Gastrocnemius medialis (tissue), 4 donors: ENCODE measurements around the gene TMC3. TPM values are rescaled to one million over a fixed set of nuclear protein-coding genes. Genes with fewer than 3 reads are reported as not detected.

Source experiments
- ATAC-seq, 2 donors: fragments of 150-250 bp; one replicate each; pipeline ENCODE4 v1.9.1; 2016
- DNase-seq, 2 donors: peaks; one replicate each; pipeline ENCODE4 v3.0.0-alpha.2; 2019
- H3K27ac ChIP-seq, 4 donors: fragments of 200-600 bp; sonication (generic); 1 replicate in 1 of 4; 2 replicates in 3 of 4; pipeline ENCODE4 v1.5.1; 2016 to 2018; ENCODE audit warnings: mild to moderate bottlenecking in 2 of 4, moderate library complexity in 1 of 4
- H3K27me3 ChIP-seq, 3 donors: fragments of 200-600 bp; sonication (generic) in 2 of 3; 1 replicate in 1 of 3; 2 replicates in 2 of 3; pipeline versions ENCODE4 v1.5.1 to v1.6.0; 2016 to 2019; ENCODE audit warnings: mild to moderate bottlenecking in 1 of 3, moderate library complexity in 1 of 3
- H3K36me3 ChIP-seq, 2 donors: fragments of 200-600 bp; sonication (generic) in 1 of 2; one replicate each; pipeline ENCODE4 v1.5.1; 2017 to 2018
- H3K4me1 ChIP-seq, 2 donors: fragments of 200-600 bp; sonication (generic) in 1 of 2; one replicate each; pipeline ENCODE4 v1.5.1; 2016 to 2017; ENCODE audit warnings: mild to moderate bottlenecking in 2 of 2
- H3K4me3 ChIP-seq, 4 donors: fragments of 200-600 bp; sonication (generic) in 3 of 4; 1 replicate in 1 of 4; 2 replicates in 3 of 4; pipeline ENCODE4 v1.5.1; 2016 to 2019; ENCODE audit warnings: mild to moderate bottlenecking in 2 of 4
- H3K9me3 ChIP-seq, 3 donors: fragments of 200-600 bp; sonication (generic) in 2 of 3; 1 replicate in 1 of 3; 2 replicates in 2 of 3; pipeline ENCODE4 v1.5.1; 2016 to 2019
- POLR2A ChIP-seq, 2 donors: fragments of 450-650 bp; IDR thresholded peaks; one replicate each; pipeline ENCODE4 v1.6.1; 2017; ENCODE audit warnings: antibody characterized with exemption in 2 of 2, mild to moderate bottlenecking in 2 of 2, moderate library complexity in 2 of 2
- in situ Hi-C, 4 donors: fragments of 200-750 bp; cut with MboI; loops; one replicate each; pipeline versions ENCODE4 v1.15.0 to v1.8.0; 2017; ENCODE audit warnings: low sequenced_read_pairs in 4 of 4
- intact Hi-C: fragments of 100-400 bp; cut with DNase I; formaldehyde crosslinking; loops from one replicate; pipeline ENCODE4 v1.15.1; 2023; ENCODE audit warnings: low total_unique reads
- total RNA-seq, 4 donors: library from RNA; depleted of rRNA; stranded (reverse); fragments of >200 nt; gene quantifications; one replicate each; pipeline versions ENCODE4 v1.1.0 to v1.2.3, GENCODE V29; 2016
- TF ChIP-seq, protein P1 (sequence below), 5 experiments: fragments of 450-650 bp in 3 of 5; fragments of 200-600 bp in 2 of 5; sonication (generic) in 2 of 5; IDR thresholded peaks in 4 of 5; conservative IDR thresholded peaks in 1 of 5; 1 replicate in 4 of 5; 2 replicates in 1 of 5; pipeline ENCODE4 v1.5.1; 2016 to 2019; ENCODE audit warnings: antibody characterized with exemption in 5 of 5, mild to moderate bottlenecking in 3 of 5, moderate library complexity in 3 of 5

Gene TMC3
- total RNA-seq, 4 donors from 2014 or later = not detected

DNA sequence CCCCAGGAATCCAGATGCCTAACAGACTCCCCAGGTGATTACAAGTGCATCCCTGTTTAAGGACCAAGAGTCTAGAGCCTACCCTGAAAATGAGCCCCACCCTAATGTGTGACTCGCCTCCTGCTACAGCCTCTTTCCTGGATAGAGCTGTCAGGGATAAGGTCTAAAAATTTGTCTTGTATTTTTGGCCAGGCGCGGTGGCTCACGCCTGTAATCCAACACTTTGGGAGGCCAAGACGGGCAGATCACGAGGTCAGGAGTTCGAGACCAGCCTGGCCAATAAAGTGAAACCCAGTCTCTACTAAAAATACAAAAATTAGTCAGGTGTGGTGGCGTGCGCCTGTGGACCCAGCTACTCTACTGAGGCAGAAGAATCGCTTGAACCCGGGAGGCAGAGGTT lies 11.2 kb downstream of the TMC3 start:
- intact Hi-C loops = no loop called here
- ATAC-seq (no peak), DNase-seq (no peak)
- TF ChIP-seq POLR2A (IDR thresholded peaks at IDR 0.05) = no peak
- TF ChIP-seq, protein P1, sequence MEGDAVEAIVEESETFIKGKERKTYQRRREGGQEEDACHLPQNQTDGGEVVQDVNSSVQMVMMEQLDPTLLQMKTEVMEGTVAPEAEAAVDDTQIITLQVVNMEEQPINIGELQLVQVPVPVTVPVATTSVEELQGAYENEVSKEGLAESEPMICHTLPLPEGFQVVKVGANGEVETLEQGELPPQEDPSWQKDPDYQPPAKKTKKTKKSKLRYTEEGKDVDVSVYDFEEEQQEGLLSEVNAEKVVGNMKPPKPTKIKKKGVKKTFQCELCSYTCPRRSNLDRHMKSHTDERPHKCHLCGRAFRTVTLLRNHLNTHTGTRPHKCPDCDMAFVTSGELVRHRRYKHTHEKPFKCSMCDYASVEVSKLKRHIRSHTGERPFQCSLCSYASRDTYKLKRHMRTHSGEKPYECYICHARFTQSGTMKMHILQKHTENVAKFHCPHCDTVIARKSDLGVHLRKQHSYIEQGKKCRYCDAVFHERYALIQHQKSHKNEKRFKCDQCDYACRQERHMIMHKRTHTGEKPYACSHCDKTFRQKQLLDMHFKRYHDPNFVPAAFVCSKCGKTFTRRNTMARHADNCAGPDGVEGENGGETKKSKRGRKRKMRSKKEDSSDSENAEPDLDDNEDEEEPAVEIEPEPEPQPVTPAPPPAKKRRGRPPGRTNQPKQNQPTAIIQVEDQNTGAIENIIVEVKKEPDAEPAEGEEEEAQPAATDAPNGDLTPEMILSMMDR (IDR thresholded peaks at IDR 0.05 in 4 of 5, conservative IDR thresholded peaks at IDR 0.05 in 1 of 5) = no peak
- H3K27ac ChIP-seq = no peak overlapping the region
- in situ Hi-C loops = no loop called here
- H3K4me1 ChIP-seq = no peaks in the 10 kb centered on the region
- H3K27me3 ChIP-seq = no peaks in the 10 kb centered on the region
- H3K36me3 ChIP-seq = no peaks in the 10 kb centered on the region
- H3K4me3 ChIP-seq = no peak overlapping the region
- no peaks in the 10 kb centered on the region for H3K9me3 ChIP-seq

DNA sequence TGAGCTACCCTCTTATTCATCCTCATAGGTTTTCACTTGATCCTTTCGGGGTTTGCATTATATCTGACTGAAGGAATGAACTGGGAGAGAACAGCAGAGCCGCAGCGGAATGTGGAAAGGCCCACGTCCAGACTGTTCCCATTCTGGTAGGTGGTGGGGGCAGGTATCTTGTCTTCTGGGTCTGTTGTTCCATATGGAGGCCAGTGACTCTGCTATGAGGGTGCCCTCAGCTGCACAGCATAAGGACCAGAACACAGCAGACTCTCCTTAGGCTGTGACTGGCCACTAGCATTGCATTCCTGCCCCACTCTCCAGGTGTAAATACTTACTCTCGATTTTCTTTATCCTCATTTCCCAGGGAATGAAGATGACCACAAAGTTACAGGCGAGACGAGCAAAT lies 12.1 kb downstream of the TMC3 start:
- intact Hi-C loops (no loop called here), in situ Hi-C loops (no loop called here)
- no peak overlapping the region for H3K27ac ChIP-seq

DNA sequence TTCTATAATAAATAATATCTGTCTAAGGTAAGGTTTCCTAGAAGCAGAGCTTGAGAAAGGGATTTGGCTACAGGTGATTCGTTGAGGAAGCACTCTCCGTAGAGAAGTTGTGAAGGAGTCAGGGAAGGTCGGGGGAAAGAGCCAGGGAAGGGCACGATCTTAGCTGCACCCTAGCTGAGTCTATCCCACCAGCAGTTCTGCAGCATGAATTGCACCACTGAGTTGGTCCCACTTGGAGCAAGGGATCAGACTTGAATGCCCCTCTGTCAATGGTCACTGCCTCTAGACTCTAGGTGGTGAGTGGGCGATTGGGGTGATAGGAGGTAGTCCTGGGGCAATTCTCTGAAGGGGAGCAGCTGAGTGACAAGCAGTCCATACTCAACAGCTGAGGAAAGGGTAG lies 13.5 kb downstream of the TMC3 start:
- in situ Hi-C loops = no loop called here
- no peaks in the 10 kb centered on the region for H3K27me3 ChIP-seq
- DNase-seq (no peak), ATAC-seq (no peak)
- H3K36me3 ChIP-seq = no peaks in the 10 kb centered on the region
- intact Hi-C loops = no loop called here
- no peaks in the 10 kb centered on the region for H3K9me3 ChIP-seq
- no peaks in the 10 kb centered on the region for H3K4me1 ChIP-seq
- TF ChIP-seq POLR2A (IDR thresholded peaks at IDR 0.05) = no peak
- TF ChIP-seq, protein P1 (IDR thresholded peaks at IDR 0.05 in 4 of 5, conservative IDR thresholded peaks at IDR 0.05 in 1 of 5) = no peak
- H3K4me3 ChIP-seq = no peak overlapping the region
- no peak overlapping the region for H3K27ac ChIP-seq

More for the DNA sequence above, 12.1 kb downstream of the TMC3 start:
- H3K4me1 ChIP-seq = no peaks in the 10 kb centered on the region
- no peaks in the 10 kb centered on the region for H3K27me3 ChIP-seq
- DNase-seq (no peak), ATAC-seq (no peak)
- no peaks in the 10 kb centered on the region for H3K36me3 ChIP-seq
- no peak overlapping the region for H3K4me3 ChIP-seq
- H3K9me3 ChIP-seq = no peaks in the 10 kb centered on the region
- TF ChIP-seq, protein P1 (IDR thresholded peaks at IDR 0.05 in 4 of 5, conservative IDR thresholded peaks at IDR 0.05 in 1 of 5) = no peak
- no peak for TF ChIP-seq POLR2A (IDR thresholded peaks at IDR 0.05)

DNA sequence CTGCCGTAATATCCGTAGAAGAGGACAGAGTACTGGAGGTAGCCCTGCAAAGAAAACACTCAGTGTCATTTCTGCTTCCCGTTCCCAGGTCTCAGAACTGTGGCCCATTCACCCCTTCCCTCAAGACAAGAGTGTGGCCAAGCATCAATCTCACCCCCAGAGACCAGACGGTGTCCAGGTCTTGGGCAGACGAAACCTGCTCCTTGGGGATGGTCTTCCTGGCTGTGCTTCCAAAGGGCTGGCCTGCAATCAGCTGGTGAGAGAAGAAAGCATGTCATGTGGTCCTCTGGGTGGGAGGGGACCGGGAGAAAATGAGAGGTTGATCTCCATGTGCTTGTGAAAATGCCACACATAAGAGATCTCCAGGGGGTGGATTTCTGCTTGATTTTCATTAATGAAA lies 15.8 kb downstream of the TMC3 start:
- intact Hi-C loops (no loop called here), in situ Hi-C loops (no loop called here)
- TF ChIP-seq POLR2A (IDR thresholded peaks at IDR 0.05) = no peak
- TF ChIP-seq, protein P1 (IDR thresholded peaks at IDR 0.05 in 4 of 5, conservative IDR thresholded peaks at IDR 0.05 in 1 of 5) = no peak
- H3K9me3 ChIP-seq = no peaks in the 10 kb centered on the region
- DNase-seq (no peak), ATAC-seq (no peak)
- no peaks in the 10 kb centered on the region for H3K27me3 ChIP-seq
- no peak overlapping the region for H3K4me3 ChIP-seq
- H3K27ac ChIP-seq = no peak overlapping the region
- no peaks in the 10 kb centered on the region for H3K4me1 ChIP-seq
- no peaks in the 10 kb centered on the region for H3K36me3 ChIP-seq

DNA sequence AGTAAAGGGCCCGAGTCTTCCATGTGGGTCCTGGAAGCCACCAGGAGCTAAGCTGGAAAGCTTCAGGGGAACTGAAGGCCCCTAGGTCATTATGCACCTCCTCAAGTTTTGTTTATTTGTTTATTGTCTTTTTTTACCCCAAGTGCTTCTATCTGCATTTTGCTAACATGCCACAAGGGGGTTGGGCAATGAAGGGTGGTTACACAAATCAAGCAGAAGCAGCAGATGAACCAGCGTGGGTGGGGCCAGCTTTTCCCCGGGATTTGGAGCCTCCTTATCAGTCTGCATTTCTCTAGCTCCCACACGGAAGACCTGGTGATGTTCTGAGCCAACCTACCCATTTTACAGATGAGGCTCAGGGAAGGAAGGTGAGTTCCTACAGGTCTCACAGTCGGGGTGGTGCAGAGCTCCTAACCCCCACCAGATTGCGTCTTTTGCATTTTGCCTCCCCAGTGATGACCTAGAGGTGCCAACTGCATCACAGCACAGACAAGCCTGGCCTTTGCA lies 16.8 kb downstream of the TMC3 start:
- Histone ChIP-seq H3K27ac (no peak overlapping the region), H3K9me3 (no peaks in the 10 kb centered on the region), H3K36me3 (no peaks in the 10 kb centered on the region), H3K4me1 (no peaks in the 10 kb centered on the region), H3K27me3 (no peaks in the 10 kb centered on the region), H3K4me3 (no peak overlapping the region)
- intact Hi-C loops (no loop called here), in situ Hi-C loops (no loop called here)
- DNase-seq (no peak), ATAC-seq (no peak)
- no peak for TF ChIP-seq POLR2A (IDR thresholded peaks at IDR 0.05)
- TF ChIP-seq, protein P1 (IDR thresholded peaks at IDR 0.05 in 4 of 5, conservative IDR thresholded peaks at IDR 0.05 in 1 of 5) = no peak
